ENCODE results near the gene GALNT3. TPM values are rescaled to one million over a fixed set of nuclear protein-coding genes. Genes with fewer than 3 reads are reported as not detected.

Gene GALNT3
- total and polyA plus RNA-seq, 2 of the 13 experiments (the other 11 are each of a cell fraction or from before 2014, with no cell fraction given) = 0.29 to 0.30 TPM

DNA sequence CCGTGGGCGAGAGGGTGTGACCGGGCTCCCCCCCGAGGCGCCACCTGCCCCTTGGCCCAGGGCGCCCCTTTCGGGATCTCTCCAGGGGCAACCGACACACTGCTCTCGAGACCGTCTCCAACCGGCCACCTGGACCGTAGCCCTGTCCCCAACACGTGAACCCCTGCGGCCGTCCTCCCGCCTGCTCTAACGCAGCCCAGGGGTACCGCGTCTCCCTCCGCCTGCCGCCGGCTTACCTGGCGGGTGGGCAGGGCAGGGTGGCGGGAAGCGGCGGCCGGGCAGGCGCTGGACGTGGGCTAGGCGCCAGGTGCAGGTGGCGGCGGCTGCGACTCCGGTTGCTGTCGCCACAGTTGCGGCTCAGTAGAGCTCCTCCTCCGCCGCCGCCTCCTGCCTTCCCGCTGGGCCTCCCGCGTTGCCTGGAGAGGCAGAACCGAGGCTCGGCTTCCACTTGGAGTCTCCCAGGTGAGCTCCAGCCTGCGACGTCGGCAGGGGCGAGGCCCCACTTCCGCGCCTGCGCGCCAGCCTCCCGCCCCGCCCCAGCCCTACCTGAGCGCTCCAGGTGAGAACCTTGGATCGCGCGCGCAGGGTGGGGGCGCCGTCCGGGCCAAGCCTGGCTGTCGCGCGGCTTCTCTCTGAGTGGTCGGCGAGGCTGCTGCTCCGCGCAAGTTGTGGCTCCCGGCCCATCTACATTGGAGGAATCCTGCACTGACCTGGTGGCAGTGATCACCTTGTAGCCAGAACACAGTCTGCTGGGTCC is at the start of gene GALNT3 (continued):
- TF ChIP-seq ZNF788 (CRISPR knock-in tag; IDR thresholded peaks at IDR 0.05; ENCODE audit: borderline replicate concordance) (0 out of 2 replicates have a peak, but pooled peaks have one; percentile 47), CBFB (CRISPR knock-in tag; IDR thresholded peaks at IDR 0.05) (no peak), SOX5 (CRISPR knock-in tag; IDR thresholded peaks at IDR 0.05; ENCODE audit: borderline replicate concordance) (no peak), ZFP82 (CRISPR knock-in tag; IDR thresholded peaks at IDR 0.05; ENCODE audit: borderline replicate concordance) (0 out of 2 replicates have a peak, but pooled peaks have one; percentile 43), MYNN (CRISPR knock-in tag; IDR thresholded peaks at IDR 0.05; ENCODE audit: low read depth) (no peak), ZNF747 (CRISPR knock-in tag; IDR thresholded peaks at IDR 0.05; ENCODE audit: borderline replicate concordance) (peak; percentile 48; the same call in 1 of the 2 replicates), ZNF251 (CRISPR knock-in tag; IDR thresholded peaks at IDR 0.05) (no peak), ZNF761 (CRISPR knock-in tag; conservative IDR thresholded peaks at IDR 0.05) (no peak), SALL2 (CRISPR knock-in tag; IDR thresholded peaks at IDR 0.05) (0 out of 2 replicates have a peak, but pooled peaks have one; percentile 40), RELA (CRISPR knock-in tag; IDR thresholded peaks at IDR 0.05) (no peak), TOPORS (CRISPR knock-in tag; IDR thresholded peaks at IDR 0.05) (no peak), ZFP36L1 (CRISPR knock-in tag; IDR thresholded peaks at IDR 0.05) (no peak)
- TF ChIP-seq, protein P1, sequence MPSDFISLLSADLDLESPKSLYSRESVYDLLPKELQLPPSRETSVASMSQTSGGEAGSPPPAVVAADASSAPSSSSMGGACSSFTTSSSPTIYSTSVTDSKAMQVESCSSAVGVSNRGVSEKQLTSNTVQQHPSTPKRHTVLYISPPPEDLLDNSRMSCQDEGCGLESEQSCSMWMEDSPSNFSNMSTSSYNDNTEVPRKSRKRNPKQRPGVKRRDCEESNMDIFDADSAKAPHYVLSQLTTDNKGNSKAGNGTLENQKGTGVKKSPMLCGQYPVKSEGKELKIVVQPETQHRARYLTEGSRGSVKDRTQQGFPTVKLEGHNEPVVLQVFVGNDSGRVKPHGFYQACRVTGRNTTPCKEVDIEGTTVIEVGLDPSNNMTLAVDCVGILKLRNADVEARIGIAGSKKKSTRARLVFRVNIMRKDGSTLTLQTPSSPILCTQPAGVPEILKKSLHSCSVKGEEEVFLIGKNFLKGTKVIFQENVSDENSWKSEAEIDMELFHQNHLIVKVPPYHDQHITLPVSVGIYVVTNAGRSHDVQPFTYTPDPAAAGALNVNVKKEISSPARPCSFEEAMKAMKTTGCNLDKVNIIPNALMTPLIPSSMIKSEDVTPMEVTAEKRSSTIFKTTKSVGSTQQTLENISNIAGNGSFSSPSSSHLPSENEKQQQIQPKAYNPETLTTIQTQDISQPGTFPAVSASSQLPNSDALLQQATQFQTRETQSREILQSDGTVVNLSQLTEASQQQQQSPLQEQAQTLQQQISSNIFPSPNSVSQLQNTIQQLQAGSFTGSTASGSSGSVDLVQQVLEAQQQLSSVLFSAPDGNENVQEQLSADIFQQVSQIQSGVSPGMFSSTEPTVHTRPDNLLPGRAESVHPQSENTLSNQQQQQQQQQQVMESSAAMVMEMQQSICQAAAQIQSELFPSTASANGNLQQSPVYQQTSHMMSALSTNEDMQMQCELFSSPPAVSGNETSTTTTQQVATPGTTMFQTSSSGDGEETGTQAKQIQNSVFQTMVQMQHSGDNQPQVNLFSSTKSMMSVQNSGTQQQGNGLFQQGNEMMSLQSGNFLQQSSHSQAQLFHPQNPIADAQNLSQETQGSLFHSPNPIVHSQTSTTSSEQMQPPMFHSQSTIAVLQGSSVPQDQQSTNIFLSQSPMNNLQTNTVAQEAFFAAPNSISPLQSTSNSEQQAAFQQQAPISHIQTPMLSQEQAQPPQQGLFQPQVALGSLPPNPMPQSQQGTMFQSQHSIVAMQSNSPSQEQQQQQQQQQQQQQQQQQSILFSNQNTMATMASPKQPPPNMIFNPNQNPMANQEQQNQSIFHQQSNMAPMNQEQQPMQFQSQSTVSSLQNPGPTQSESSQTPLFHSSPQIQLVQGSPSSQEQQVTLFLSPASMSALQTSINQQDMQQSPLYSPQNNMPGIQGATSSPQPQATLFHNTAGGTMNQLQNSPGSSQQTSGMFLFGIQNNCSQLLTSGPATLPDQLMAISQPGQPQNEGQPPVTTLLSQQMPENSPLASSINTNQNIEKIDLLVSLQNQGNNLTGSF (CRISPR knock-in tag; IDR thresholded peaks at IDR 0.05) = no peak
- TF ChIP-seq, protein P2, sequence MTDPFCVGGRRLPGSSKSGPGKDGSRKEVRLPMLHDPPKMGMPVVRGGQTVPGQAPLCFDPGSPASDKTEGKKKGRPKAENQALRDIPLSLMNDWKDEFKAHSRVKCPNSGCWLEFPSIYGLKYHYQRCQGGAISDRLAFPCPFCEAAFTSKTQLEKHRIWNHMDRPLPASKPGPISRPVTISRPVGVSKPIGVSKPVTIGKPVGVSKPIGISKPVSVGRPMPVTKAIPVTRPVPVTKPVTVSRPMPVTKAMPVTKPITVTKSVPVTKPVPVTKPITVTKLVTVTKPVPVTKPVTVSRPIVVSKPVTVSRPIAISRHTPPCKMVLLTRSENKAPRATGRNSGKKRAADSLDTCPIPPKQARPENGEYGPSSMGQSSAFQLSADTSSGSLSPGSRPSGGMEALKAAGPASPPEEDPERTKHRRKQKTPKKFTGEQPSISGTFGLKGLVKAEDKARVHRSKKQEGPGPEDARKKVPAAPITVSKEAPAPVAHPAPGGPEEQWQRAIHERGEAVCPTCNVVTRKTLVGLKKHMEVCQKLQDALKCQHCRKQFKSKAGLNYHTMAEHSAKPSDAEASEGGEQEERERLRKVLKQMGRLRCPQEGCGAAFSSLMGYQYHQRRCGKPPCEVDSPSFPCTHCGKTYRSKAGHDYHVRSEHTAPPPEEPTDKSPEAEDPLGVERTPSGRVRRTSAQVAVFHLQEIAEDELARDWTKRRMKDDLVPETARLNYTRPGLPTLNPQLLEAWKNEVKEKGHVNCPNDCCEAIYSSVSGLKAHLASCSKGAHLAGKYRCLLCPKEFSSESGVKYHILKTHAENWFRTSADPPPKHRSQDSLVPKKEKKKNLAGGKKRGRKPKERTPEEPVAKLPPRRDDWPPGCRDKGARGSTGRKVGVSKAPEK (CRISPR knock-in tag; IDR thresholded peaks at IDR 0.05; ENCODE audit: borderline replicate concordance) = no peak
- TF ChIP-seq, protein P3, sequence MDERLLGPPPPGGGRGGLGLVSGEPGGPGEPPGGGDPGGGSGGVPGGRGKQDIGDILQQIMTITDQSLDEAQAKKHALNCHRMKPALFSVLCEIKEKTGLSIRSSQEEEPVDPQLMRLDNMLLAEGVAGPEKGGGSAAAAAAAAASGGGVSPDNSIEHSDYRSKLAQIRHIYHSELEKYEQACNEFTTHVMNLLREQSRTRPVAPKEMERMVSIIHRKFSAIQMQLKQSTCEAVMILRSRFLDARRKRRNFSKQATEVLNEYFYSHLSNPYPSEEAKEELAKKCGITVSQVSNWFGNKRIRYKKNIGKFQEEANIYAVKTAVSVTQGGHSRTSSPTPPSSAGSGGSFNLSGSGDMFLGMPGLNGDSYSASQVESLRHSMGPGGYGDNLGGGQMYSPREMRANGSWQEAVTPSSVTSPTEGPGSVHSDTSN (CRISPR knock-in tag; IDR thresholded peaks at IDR 0.05) = no peak
- TF ChIP-seq, protein P4, sequence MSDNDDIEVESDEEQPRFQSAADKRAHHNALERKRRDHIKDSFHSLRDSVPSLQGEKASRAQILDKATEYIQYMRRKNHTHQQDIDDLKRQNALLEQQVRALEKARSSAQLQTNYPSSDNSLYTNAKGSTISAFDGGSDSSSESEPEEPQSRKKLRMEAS (IDR thresholded peaks at IDR 0.05) = peak; percentile 16; the same call in 1 of the 2 replicates
- TF ChIP-seq, protein P5, sequence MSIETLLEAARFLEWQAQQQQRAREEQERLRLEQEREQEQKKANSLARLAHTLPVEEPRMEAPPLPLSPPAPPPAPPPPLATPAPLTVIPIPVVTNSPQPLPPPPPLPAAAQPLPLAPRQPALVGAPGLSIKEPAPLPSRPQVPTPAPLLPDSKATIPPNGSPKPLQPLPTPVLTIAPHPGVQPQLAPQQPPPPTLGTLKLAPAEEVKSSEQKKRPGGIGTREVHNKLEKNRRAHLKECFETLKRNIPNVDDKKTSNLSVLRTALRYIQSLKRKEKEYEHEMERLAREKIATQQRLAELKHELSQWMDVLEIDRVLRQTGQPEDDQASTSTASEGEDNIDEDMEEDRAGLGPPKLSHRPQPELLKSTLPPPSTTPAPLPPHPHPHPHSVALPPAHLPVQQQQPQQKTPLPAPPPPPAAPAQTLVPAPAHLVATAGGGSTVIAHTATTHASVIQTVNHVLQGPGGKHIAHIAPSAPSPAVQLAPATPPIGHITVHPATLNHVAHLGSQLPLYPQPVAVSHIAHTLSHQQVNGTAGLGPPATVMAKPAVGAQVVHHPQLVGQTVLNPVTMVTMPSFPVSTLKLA (IDR thresholded peaks at IDR 0.05) = no peak

Measured in HepG2 (cell line).